LNCAP (cell line): ENCODE measurements around the gene OGFOD2.

Source experiments
- TF ChIP-seq, protein P1 (sequence below): fragments of 450-650 bp; IDR thresholded peaks from 2 replicates; pipeline ENCODE4 v1.5.1; 2017; ENCODE audit warnings: mild to moderate bottlenecking

OGFOD2 gene

DNA sequence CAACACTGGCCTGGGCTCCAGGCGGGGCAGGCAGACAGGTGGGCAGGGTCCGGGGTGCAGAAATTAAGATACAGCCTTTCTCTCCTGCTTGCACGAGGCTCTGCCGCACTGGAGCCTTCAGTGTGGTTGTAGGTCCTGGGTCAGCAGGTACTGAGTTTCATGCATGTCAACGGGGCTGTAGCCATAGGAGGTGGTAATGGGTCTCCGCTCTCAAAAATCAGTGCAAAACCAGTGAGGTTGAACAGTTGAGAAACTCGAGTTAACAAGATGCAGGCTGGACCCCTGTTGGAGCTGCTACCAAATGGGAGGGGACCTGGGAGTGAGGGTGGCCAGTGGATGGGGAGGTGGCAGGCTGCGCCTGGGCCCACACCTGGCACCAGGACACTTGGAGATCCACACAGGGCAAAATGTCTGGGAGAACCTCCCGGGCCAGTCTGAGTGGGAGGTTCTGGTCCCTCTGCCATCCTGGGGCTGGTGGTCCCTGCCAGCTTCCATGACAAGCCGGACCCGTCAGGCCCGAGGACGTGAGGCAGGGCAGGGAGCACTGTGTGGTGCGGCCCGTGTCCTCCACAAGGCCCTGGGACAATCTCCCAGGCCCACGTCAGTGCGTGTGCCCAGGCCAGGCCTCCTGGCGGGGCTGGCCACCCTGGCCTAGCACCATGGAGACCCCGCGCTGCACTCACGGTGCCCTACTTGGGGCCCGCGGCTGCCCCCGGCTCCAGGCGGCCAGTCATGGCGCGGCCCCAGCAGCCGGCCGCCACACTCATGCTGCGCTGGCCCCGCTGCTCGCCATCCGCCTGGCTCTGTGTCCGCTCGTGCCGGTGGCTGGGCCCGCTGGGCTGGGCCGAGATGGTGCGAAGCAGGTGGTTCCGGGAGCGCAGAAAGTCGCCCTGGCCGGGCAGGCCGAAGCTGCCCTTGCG, 10.6 kb downstream of the OGFOD2 start:
- TF ChIP-seq, protein P1, sequence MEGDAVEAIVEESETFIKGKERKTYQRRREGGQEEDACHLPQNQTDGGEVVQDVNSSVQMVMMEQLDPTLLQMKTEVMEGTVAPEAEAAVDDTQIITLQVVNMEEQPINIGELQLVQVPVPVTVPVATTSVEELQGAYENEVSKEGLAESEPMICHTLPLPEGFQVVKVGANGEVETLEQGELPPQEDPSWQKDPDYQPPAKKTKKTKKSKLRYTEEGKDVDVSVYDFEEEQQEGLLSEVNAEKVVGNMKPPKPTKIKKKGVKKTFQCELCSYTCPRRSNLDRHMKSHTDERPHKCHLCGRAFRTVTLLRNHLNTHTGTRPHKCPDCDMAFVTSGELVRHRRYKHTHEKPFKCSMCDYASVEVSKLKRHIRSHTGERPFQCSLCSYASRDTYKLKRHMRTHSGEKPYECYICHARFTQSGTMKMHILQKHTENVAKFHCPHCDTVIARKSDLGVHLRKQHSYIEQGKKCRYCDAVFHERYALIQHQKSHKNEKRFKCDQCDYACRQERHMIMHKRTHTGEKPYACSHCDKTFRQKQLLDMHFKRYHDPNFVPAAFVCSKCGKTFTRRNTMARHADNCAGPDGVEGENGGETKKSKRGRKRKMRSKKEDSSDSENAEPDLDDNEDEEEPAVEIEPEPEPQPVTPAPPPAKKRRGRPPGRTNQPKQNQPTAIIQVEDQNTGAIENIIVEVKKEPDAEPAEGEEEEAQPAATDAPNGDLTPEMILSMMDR, result no peak

DNA sequence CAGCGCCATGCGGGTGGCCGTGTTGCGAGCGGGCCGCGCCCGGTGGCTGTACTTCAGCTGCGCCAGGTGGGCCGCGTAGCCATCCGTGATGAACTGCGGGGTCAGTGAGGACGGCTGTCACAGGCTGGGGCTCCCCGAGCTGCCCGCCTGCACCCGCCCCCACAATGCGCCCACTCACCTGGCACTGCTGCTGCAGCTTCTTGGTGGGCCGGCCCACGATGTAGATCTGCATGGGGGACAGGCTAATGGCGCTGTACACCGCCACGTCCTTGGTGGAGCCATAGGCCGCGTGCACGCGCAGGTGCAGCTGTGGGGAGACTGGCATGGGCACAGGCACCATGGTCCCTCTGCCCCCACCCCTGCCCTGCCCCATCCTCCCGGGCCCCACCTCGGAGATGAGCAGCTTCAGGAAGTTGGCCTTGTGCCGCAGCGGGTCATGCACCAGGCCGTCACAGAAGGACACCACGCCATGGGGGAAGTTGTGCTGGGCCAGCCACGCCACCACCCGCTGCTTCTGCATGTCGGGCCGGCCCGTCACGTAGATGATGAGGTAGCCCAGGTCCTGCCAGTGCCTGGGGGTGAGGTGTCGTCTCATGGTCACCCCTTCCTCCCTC, 11.3 kb downstream of the OGFOD2 start:
- TF ChIP-seq, protein P1, result no peak

DNA sequence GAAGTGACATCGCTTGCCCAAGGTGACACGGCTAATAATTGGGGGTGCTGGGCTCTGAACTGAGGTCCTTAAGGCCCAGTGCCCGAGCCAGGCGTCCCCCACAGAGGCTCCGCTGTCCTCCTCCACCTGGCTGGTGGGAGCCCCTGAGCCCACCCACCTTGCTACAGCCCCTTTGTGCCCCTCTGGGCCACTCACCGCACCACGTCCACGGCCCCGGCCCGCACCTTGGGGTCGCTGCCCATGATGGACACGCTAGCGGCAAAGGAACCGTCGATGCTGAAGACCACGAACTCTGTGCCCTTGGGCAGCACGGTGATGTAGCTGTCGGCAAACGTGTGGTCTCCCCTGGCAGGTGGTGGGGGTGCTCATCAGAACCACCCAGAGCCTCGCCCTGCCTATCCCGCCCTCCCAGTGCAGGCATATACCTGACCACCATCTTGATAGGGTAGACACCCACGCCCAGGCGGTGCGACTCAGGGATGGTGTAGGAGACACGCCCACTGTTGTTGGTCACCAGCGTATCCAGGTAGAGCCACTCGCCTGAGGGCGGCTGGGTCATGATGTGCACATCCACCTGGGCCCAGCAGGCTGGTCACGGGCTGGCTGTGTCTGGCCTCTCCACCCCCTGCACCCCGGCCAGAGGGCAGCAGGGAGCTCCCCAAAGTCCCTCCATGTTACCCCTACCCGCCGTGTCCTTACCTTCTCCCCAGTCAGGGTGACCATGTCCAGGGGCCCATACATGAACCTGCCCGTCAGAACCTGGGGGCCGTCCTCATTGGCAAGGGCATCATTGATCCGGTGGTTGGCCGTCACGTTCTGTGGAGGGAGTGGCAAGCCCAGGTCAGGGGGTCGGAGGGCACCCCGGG, 12.3 kb downstream of the OGFOD2 start:
- TF ChIP-seq, protein P1, result no peak

DNA sequence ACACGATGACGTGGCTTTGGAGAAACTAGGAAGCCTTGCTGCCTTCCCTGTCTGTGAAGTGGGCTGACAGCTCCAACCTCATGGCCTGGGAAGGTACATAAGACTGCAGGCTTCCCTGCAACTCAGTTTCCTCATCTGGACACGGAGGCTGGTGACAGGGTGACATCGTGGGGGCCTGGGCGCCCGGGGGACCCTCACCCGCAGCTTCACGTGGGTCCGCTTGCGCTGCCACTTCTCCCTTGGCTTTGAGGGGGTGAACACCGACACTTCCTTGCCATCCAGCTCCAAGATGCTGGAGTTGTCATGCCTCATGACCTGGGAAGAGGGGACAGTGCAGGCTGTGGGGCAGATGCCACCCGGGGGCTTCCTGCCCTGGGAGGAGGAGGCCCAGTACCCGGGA, 13.0 kb downstream of the OGFOD2 start:
- TF ChIP-seq, protein P1, result no peak

DNA sequence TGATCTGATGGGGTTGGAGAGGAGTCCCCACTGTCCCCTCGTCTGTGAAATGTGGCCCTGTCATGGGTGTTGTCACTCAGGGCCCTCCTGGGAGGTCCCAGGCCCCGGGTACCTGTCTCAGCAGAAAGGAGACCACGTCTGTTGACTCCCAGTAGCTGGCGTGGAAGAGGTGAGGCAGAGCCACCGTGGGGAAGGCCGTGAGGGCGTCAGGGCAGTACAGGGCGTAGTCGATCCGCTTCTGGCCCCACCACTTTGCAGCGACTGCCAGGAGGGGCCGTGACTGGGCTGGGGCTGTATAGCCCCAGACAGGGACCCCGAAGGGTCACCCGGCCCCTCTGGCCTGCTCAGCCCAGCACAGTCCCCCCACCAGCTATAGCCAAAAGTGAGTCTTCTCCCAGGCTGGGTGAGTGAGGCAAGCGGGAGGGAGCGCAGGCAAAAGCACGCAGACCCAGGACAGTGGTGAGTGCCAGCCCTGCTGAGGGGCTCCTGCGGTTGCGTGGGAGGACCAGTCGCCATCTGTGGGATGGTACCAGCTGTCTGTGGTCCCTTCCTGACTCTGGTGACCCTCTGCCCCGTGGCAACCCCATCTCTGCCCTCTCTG, 13.7 kb downstream of the OGFOD2 start:
- TF ChIP-seq, protein P1, result no peak

DNA sequence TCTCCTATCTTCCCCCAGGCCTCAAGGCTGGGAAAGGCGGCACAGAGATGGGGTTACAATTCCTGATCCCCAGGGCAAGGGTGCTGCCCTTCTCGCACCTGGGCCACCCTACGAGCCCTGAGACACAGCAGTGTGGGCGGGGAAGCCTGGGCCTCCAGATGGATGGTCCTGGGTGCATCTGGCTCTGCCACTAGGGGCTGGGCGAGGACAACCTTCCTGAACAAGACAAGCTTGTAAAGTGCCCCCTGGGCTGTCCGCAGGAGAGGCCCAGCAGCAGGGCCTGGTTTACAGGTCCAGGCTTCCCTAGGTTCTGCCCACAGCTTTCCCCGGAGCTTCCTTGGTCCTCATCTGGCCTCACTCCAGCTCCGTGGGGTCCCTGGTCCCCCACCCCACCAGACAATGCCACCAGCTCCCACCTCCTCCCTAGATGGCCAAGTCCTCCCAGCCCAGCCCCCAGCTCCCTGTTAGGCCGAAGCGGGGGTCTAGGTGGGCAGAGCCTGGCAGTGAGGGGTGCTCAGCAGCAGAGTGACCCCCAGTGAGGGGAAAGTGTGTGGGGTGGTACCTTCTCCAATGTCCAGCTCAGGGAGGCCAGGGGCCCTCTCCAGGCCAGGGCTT, 14.3 kb downstream of the OGFOD2 start:
- TF ChIP-seq, protein P1, result no peak
